Ascending aorta (tissue), 2 donors: ENCODE results near the gene CCDC187. TPM values are rescaled to one million over a fixed set of nuclear protein-coding genes. Genes with fewer than 3 reads are reported as not detected.
"Not testable (repeated sequence)": the region's sequence is repeated elsewhere in the genome, so short reads cannot be mapped to it uniquely, and the experiment has no call there.

ENCODE experiments used
- DNase-seq, 2 donors: peaks; one replicate each; pipeline ENCODE4 v3.0.0-alpha.2; 2019; ENCODE audit warnings: low spot score in 2 of 2
- H3K27ac ChIP-seq, 2 donors: fragments of 200-600 bp; sonication (generic); one replicate each; pipeline ENCODE4 v1.5.1; 2016 to 2017; ENCODE audit warnings: mild to moderate bottlenecking in 1 of 2
- H3K27me3 ChIP-seq: fragments of 200-600 bp; sonication (generic); one replicate; pipeline ENCODE4 v1.5.1; 2017
- H3K36me3 ChIP-seq, 2 donors: fragments of 200-600 bp; sonication (generic); one replicate each; pipeline ENCODE4 v1.5.1; 2016
- H3K4me1 ChIP-seq, 2 donors: fragments of 200-600 bp; sonication (generic); one replicate each; pipeline ENCODE4 v1.5.1; 2016 to 2017; ENCODE audit warnings: mild to moderate bottlenecking in 1 of 2
- H3K4me3 ChIP-seq, 2 donors: fragments of 200-600 bp; sonication (generic); one replicate each; pipeline ENCODE4 v1.5.1; 2016 to 2017; ENCODE audit warnings: mild to moderate bottlenecking in 1 of 2
- H3K9me3 ChIP-seq, 2 donors: fragments of 200-600 bp; sonication (generic); one replicate each; pipeline ENCODE4 v1.5.1; 2016
- CTCF ChIP-seq, 3 experiments: fragments of 200-600 bp in 2 of 3; fragments of 450-650 bp in 1 of 3; sonication (generic) in 2 of 3; IDR thresholded peaks; one replicate each; pipeline ENCODE4 v1.5.1; 2016 to 2019; ENCODE audit warnings: antibody characterized with exemption in 3 of 3, mild to moderate bottlenecking in 1 of 3, moderate library complexity in 1 of 3
- intact Hi-C: fragments of 100-400 bp; cut with DNase I; formaldehyde crosslinking; loops from one replicate; pipeline ENCODE4 v1.15.1; 2023
- total RNA-seq: library from RNA; depleted of rRNA; stranded (reverse); fragments of >200 nt; gene quantifications from one replicate; pipeline ENCODE4 v1.1.0, GENCODE V29; 2016

Gene CCDC187
- total RNA-seq, 1 donor from 2014 or later = under 0.01 TPM

GRCh38 chr9:136267261-136268111 is 36.4 kb downstream of the CCDC187 start:
- peak in 1 of 2 donors; percentile 81 for DNase-seq
- H3K9me3 ChIP-seq = no peaks in the 10 kb centered on the region
- H3K4me3 ChIP-seq = peak overlapping the region; percentile 53 to 66
- peaks cover 3 to 9% of the 10 kb centered on the region in 2 donors for H3K4me1 ChIP-seq
- no peak for TF ChIP-seq CTCF (IDR thresholded peaks at IDR 0.05)
- no peaks in the 10 kb centered on the region for H3K36me3 ChIP-seq
- H3K27ac ChIP-seq = no peak overlapping the region
- intact Hi-C loops = no loop called here
- no peaks in the 10 kb centered on the region for H3K27me3 ChIP-seq

- H3K4me1 ChIP-seq = not testable (repeated sequence)
Observed at GRCh38 chr9:136266641-136267040, 37.3 kb downstream of the CCDC187 start.

GRCh38 chr9:136265561-136266355 is 38.1 kb downstream of the CCDC187 start:
- Histone ChIP-seq H3K9me3 (no peaks in the 10 kb centered on the region), H3K27ac (no peak overlapping the region), H3K27me3 (no peaks in the 10 kb centered on the region), H3K4me3 (no peak overlapping the region), H3K4me1 (peaks cover 3 to 9% of the 10 kb centered on the region in 2 donors), H3K36me3 (no peaks in the 10 kb centered on the region)
- no peak for TF ChIP-seq CTCF (IDR thresholded peaks at IDR 0.05)
- DNase-seq = no peak
- intact Hi-C loops = no loop called here

More at GRCh38 chr9:136266641-136267040, 37.3 kb downstream of the CCDC187 start:
- DNase-seq, H3K9me3 ChIP-seq, intact Hi-C loops, H3K36me3 ChIP-seq, H3K27me3 ChIP-seq, H3K27ac ChIP-seq: not testable (repeated sequence)
- H3K4me3 ChIP-seq = peak overlapping the region; percentile 53 to 66

- Histone ChIP-seq H3K4me1 (peaks cover 3 to 9% of the 10 kb centered on the region in 2 donors), H3K27ac (no peak overlapping the region), H3K9me3 (no peaks in the 10 kb centered on the region), H3K36me3 (no peaks in the 10 kb centered on the region), H3K4me3 (no peak overlapping the region), H3K27me3 (no peaks in the 10 kb centered on the region)
- intact Hi-C loops = no loop called here
- no peak for TF ChIP-seq CTCF (IDR thresholded peaks at IDR 0.05)
- no peak for DNase-seq
Observed at GRCh38 chr9:136264441-136265405, 39.2 kb downstream of the CCDC187 start.

GRCh38 chr9:136264031-136264430 is 39.9 kb downstream of the CCDC187 start:
- Histone ChIP-seq H3K27me3 (no peaks in the 10 kb centered on the region), H3K4me1 (peaks cover 3 to 9% of the 10 kb centered on the region in 2 donors), H3K9me3 (no peaks in the 10 kb centered on the region), H3K36me3 (no peaks in the 10 kb centered on the region), H3K27ac (no peak overlapping the region), H3K4me3 (no peak overlapping the region)
- TF ChIP-seq CTCF (IDR thresholded peaks at IDR 0.05) = no peak
- no peak for DNase-seq
- intact Hi-C loops = no loop called here
